IgD-negative memory B cell (primary cell): ENCODE data around the gene SND1. TPM values are rescaled to one million over a fixed set of nuclear protein-coding genes. Genes with fewer than 3 reads are reported as not detected.

ENCODE experiments used
- H3K27ac Mint-ChIP-seq, 3 donors: one replicate each; pipeline ENCODE4 v1.8.0; 2020 to 2022; ENCODE audit warnings: mild to moderate bottlenecking in 3 of 3, mixed read lengths in 3 of 3, moderate library complexity in 1 of 3
- H3K27me3 Mint-ChIP-seq: one replicate; pipeline ENCODE4 v1.8.0; 2021; ENCODE audit warnings: mixed read lengths
- H3K36me3 Mint-ChIP-seq: one replicate; pipeline ENCODE4 v1.8.0; 2020; ENCODE audit warnings: mild to moderate bottlenecking, mixed read lengths
- H3K4me1 Mint-ChIP-seq, 3 donors: one replicate each; pipeline ENCODE4 v1.8.0; 2020 to 2022; ENCODE audit warnings: mixed read lengths in 3 of 3, mild to moderate bottlenecking in 1 of 3
- H3K4me3 Mint-ChIP-seq, 4 donors: one replicate each; pipeline ENCODE4 v1.8.0; 2020 to 2022; ENCODE audit warnings: mild to moderate bottlenecking in 4 of 4, mixed read lengths in 4 of 4, moderate library complexity in 3 of 4
- H3K9me3 Mint-ChIP-seq, 3 donors: one replicate each; pipeline ENCODE4 v1.8.0; 2020 to 2021; ENCODE audit warnings: mixed read lengths in 3 of 3, mild to moderate bottlenecking in 1 of 3
- polyA plus RNA-seq: library from polyadenylated mRNA; unstranded; fragments of 300-500 nt; fragmentation: Illumina TruSeq; gene quantifications from one replicate; pipeline ENCODE4 v1.2.3, GENCODE V29; 2021

Gene SND1
- polyA plus RNA-seq, 1 donor from 2014 or later = 138 TPM

GRCh38 chr7:127812540-127812939 is 160.5 kb downstream of the SND1 start:
- Mint-ChIP-seq H3K27ac (no peak overlapping the region), H3K4me1 (peaks cover 2 to 15% (median 12%) of the 10 kb centered on the region in 3 donors), H3K27me3 (no peaks in the 10 kb centered on the region), H3K36me3 (peaks cover 5% of the 10 kb centered on the region), H3K9me3 (no peaks in the 10 kb centered on the region), H3K4me3 (no peak overlapping the region)

GRCh38 chr7:127813991-127814541 is 162.1 kb downstream of the SND1 start:
- Mint-ChIP-seq H3K36me3 (peaks cover 5% of the 10 kb centered on the region), H3K4me1 (peaks cover 7 to 20% (median 12%) of the 10 kb centered on the region in 3 donors), H3K4me3 (no peak overlapping the region), H3K9me3 (no peaks in the 10 kb centered on the region), H3K27ac (peak overlapping the region in 1 of 3 donors; percentile 49), H3K27me3 (no peaks in the 10 kb centered on the region)

GRCh38 chr7:127815631-127816145 is 163.7 kb downstream of the SND1 start:
- H3K27ac Mint-ChIP-seq = peak overlapping the region in 1 of 3 donors; percentile 53
- H3K36me3 Mint-ChIP-seq = peaks cover 5% of the 10 kb centered on the region
- no peaks in the 10 kb centered on the region for H3K9me3 Mint-ChIP-seq
- no peaks in the 10 kb centered on the region for H3K27me3 Mint-ChIP-seq
- H3K4me1 Mint-ChIP-seq = peaks cover 17 to 29% (median 22%) of the 10 kb centered on the region in 3 donors
- H3K4me3 Mint-ChIP-seq = no peak overlapping the region

- no peaks in the 10 kb centered on the region for H3K27me3 Mint-ChIP-seq
- peaks cover 15 to 33% (median 28%) of the 10 kb centered on the region in 3 donors for H3K4me1 Mint-ChIP-seq
- H3K36me3 Mint-ChIP-seq = peaks cover 5% of the 10 kb centered on the region
- no peak overlapping the region for H3K27ac Mint-ChIP-seq
- no peaks in the 10 kb centered on the region for H3K9me3 Mint-ChIP-seq
- no peak overlapping the region for H3K4me3 Mint-ChIP-seq
Observed at GRCh38 chr7:127816354-127817190, 164.6 kb downstream of the SND1 start.

- Mint-ChIP-seq H3K27me3 (no peaks in the 10 kb centered on the region), H3K9me3 (no peaks in the 10 kb centered on the region), H3K36me3 (peaks cover 5% of the 10 kb centered on the region), H3K4me3 (no peak overlapping the region), H3K4me1 (peaks cover 19 to 35% (median 28%) of the 10 kb centered on the region in 3 donors), H3K27ac (no peak overlapping the region)
Observed at GRCh38 chr7:127817466-127817865, 165.5 kb downstream of the SND1 start.

GRCh38 chr7:127818306-127818705 is 166.3 kb downstream of the SND1 start:
- peak overlapping the region in 2 of 3 donors; percentile 7 to 47 for H3K27ac Mint-ChIP-seq
- H3K36me3 Mint-ChIP-seq = no peaks in the 10 kb centered on the region
- no peaks in the 10 kb centered on the region for H3K9me3 Mint-ChIP-seq
- H3K4me3 Mint-ChIP-seq = peak overlapping the region in 1 of 4 donors; percentile 81
- H3K4me1 Mint-ChIP-seq = peaks cover 26 to 39% (median 32%) of the 10 kb centered on the region in 3 donors
- H3K27me3 Mint-ChIP-seq = no peaks in the 10 kb centered on the region

- Mint-ChIP-seq H3K4me3 (peak overlapping the region in 2 of 4 donors; percentile 34 to 37), H3K9me3 (no peaks in the 10 kb centered on the region), H3K36me3 (no peaks in the 10 kb centered on the region), H3K4me1 (peaks cover 29 to 43% (median 34%) of the 10 kb centered on the region in 3 donors), H3K27ac (peak overlapping the region; percentile 1 to 17 (median 6)), H3K27me3 (no peaks in the 10 kb centered on the region)
Observed at GRCh38 chr7:127819975-127820731, 168.2 kb downstream of the SND1 start.

GRCh38 chr7:127820732-127821085 is 168.7 kb downstream of the SND1 start:
- H3K4me3 Mint-ChIP-seq = peak overlapping the region in 1 of 4 donors; percentile 34
- H3K36me3 Mint-ChIP-seq = no peaks in the 10 kb centered on the region
- no peaks in the 10 kb centered on the region for H3K9me3 Mint-ChIP-seq
- H3K27me3 Mint-ChIP-seq = no peaks in the 10 kb centered on the region
- H3K27ac Mint-ChIP-seq = peak overlapping the region in 2 of 3 donors; percentile 1 to 6
- peaks cover 29 to 41% (median 34%) of the 10 kb centered on the region in 3 donors for H3K4me1 Mint-ChIP-seq

GRCh38 chr7:127821146-127821545 is 169.2 kb downstream of the SND1 start:
- Mint-ChIP-seq H3K27ac (peak overlapping the region in 1 of 3 donors; percentile 6), H3K4me1 (peaks cover 29 to 40% (median 34%) of the 10 kb centered on the region in 3 donors), H3K36me3 (no peaks in the 10 kb centered on the region), H3K27me3 (no peaks in the 10 kb centered on the region), H3K4me3 (no peak overlapping the region), H3K9me3 (no peaks in the 10 kb centered on the region)

GRCh38 chr7:127822822-127823508 is 171.0 kb downstream of the SND1 start:
- Mint-ChIP-seq H3K4me1 (peaks cover 29 to 37% (median 36%) of the 10 kb centered on the region in 3 donors), H3K4me3 (peak overlapping the region in 1 of 4 donors; percentile 65), H3K27ac (no peak overlapping the region), H3K36me3 (no peaks in the 10 kb centered on the region), H3K27me3 (no peaks in the 10 kb centered on the region), H3K9me3 (no peaks in the 10 kb centered on the region)

- Mint-ChIP-seq H3K36me3 (no peaks in the 10 kb centered on the region), H3K9me3 (no peaks in the 10 kb centered on the region), H3K4me3 (no peak overlapping the region), H3K4me1 (peaks cover 35 to 42% (median 37%) of the 10 kb centered on the region in 3 donors), H3K27ac (peak overlapping the region in 2 of 3 donors; percentile 15 to 47), H3K27me3 (no peaks in the 10 kb centered on the region)
Observed at GRCh38 chr7:127824682-127825081, 172.7 kb downstream of the SND1 start.

- Mint-ChIP-seq H3K9me3 (no peaks in the 10 kb centered on the region), H3K27me3 (no peaks in the 10 kb centered on the region), H3K27ac (no peak overlapping the region), H3K36me3 (peaks cover 3% of the 10 kb centered on the region), H3K4me3 (no peak overlapping the region), H3K4me1 (peaks cover 18 to 31% (median 20%) of the 10 kb centered on the region in 3 donors)
Observed at GRCh38 chr7:127828843-127829500, 177.0 kb downstream of the SND1 start.

- peaks cover 0 to 13% (median 3%) of the 10 kb centered on the region in 3 donors for H3K9me3 Mint-ChIP-seq
- H3K27ac Mint-ChIP-seq = no peak overlapping the region
- H3K27me3 Mint-ChIP-seq = no peaks in the 10 kb centered on the region
- peaks cover 16 to 36% (median 17%) of the 10 kb centered on the region in 3 donors for H3K4me1 Mint-ChIP-seq
- no peak overlapping the region for H3K4me3 Mint-ChIP-seq
- H3K36me3 Mint-ChIP-seq = peaks cover 16% of the 10 kb centered on the region
Observed at GRCh38 chr7:127831318-127832219, 179.6 kb downstream of the SND1 start.
